ENCODE results near the gene L3MBTL2.

DNA sequence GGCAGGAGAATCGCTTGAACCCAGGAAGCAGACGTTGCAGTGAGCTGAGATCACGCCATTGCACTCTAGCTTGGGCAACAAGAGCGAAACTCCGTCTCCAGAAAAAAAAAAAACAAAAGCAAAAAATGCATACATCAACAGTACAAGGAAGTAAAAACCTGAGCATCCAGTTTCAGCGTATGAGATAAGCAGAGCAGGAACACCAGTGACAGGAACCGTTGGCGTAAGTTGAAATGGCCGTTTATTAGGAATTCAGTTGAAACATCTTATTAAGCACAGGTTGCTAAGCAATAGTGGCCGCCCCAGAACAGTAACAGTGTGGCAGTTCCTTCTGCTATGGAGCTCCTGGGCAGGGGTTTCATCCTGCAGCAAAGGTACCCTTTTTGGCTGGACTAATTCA lies 4.0 kb upstream of the L3MBTL2 start:
- TF ChIP-seq, protein P1, sequence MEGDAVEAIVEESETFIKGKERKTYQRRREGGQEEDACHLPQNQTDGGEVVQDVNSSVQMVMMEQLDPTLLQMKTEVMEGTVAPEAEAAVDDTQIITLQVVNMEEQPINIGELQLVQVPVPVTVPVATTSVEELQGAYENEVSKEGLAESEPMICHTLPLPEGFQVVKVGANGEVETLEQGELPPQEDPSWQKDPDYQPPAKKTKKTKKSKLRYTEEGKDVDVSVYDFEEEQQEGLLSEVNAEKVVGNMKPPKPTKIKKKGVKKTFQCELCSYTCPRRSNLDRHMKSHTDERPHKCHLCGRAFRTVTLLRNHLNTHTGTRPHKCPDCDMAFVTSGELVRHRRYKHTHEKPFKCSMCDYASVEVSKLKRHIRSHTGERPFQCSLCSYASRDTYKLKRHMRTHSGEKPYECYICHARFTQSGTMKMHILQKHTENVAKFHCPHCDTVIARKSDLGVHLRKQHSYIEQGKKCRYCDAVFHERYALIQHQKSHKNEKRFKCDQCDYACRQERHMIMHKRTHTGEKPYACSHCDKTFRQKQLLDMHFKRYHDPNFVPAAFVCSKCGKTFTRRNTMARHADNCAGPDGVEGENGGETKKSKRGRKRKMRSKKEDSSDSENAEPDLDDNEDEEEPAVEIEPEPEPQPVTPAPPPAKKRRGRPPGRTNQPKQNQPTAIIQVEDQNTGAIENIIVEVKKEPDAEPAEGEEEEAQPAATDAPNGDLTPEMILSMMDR (conservative IDR thresholded peaks at IDR 0.05; ENCODE audit: low read depth, low read length), result no peak
- TF ChIP-seq EZH2 (IDR thresholded peaks at IDR 0.05; ENCODE audit: borderline replicate concordance, low read depth, low read length, poor library complexity, severe bottlenecking), result no peak

Data from A673 (cell line).